Measurements from ENCODE around the gene DDX17. TPM values are rescaled to one million over a fixed set of nuclear protein-coding genes. Genes with fewer than 3 reads are reported as not detected.

DDX17 gene
- total and polyA plus RNA-seq, 9 of the 15 experiments (the other 6 are each of a cell fraction or from before 2014, with no cell fraction given), result 17.6 to 421 (median 189) TPM

GRCh38 chr22:38506118-38506962 lies at the start of gene DDX17 (continued):
- 0 out of 2 replicates have a peak, but pooled peaks have one; percentile 34 for TF ChIP-seq THAP12 (CRISPR knock-in tag; IDR thresholded peaks at IDR 0.05)
- no peak for TF ChIP-seq ZFP36 (IDR thresholded peaks at IDR 0.05; ENCODE audit: low read depth, low read length, partially characterized antibody)
- TF ChIP-seq, protein P1, sequence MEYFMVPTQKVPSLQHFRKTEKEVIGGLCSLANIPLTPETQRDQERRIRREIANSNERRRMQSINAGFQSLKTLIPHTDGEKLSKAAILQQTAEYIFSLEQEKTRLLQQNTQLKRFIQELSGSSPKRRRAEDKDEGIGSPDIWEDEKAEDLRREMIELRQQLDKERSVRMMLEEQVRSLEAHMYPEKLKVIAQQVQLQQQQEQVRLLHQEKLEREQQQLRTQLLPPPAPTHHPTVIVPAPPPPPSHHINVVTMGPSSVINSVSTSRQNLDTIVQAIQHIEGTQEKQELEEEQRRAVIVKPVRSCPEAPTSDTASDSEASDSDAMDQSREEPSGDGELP (CRISPR knock-in tag; IDR thresholded peaks at IDR 0.05; ENCODE audit: borderline replicate concordance), result no peak; the same call in 1 of the 2 replicates
- TF ChIP-seq RERE (CRISPR knock-in tag; IDR thresholded peaks at IDR 0.05; ENCODE audit: borderline replicate concordance), result no peak
- no peak for TF ChIP-seq KAT2B (IDR thresholded peaks at IDR 0.05; ENCODE audit: low read depth, low read length)
- TF ChIP-seq HCFC1 (IDR thresholded peaks at IDR 0.05; ENCODE audit: low read depth, low read length), result 0 out of 2 replicates have a peak, but pooled peaks have one; percentile 8
- no peak for TF ChIP-seq CBFA2T2 (conservative IDR thresholded peaks at IDR 0.05)
- no peak for TF ChIP-seq ZNF584 (CRISPR knock-in tag; IDR thresholded peaks at IDR 0.05; ENCODE audit: low read depth)
